ENCODE data around the gene CNIH1.
A peak's percentile ranks its signal among the peaks of the same experiment; 100 is the strongest.

The CNIH1 gene

DNA sequence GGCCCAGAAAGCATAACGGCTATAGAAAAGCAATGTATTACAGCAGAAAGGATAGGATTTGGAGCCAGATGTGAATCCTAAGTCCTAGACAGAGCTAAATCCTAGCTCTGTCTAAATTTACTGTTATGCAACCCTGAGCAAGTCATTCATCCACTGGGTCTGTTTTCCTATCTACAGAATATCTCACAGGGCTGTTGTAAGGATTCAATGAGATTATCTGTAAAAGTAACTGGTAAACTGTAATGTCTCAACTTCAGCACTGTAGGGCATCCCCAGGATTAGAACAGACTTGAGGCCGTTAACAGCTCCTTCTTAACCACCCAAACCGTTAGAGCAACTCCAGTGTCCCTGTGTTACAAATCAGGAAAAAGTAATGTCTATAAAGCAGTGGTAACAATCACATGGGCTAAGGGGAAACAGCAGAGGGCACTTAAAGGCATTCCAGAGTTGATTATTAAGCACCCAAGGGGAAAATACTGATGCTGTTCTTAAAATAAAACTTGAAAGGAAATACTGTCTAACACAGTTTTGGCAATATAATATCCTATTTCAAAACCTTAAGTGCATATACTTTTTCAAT is 37.6 kb upstream of the CNIH1 start:
- no peak for DNase-seq (ENCODE audit: low read depth)
- TF ChIP-seq CTCF (conservative IDR thresholded peaks at IDR 0.05; ENCODE audit: low read depth, low read length): no peak
- H3K4me3 ChIP-seq (ENCODE audit: low read depth, low read length): no peak overlapping the region

DNA sequence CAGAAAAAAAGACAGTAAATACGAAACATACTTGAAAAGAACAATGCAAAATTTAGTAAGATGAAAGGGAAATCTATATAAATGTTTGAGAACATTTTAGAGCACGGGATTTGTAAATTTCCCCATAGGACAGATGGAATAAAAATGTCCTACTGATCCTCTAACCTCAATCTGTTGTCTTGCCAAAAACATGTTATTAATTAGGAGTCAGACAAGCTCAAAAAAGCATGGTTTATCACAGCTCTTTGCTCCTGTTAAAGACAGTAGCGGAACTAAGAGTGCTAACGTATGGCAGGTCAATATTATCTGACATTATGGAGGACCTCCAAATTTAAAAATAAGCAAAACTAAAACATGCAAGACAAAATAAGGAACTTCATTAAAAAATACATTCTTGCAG is 34.7 kb upstream of the CNIH1 start:
- no peak for DNase-seq (ENCODE audit: low read depth)
- TF ChIP-seq CTCF (conservative IDR thresholded peaks at IDR 0.05; ENCODE audit: low read depth, low read length): no peak
- H3K4me3 ChIP-seq (ENCODE audit: low read depth, low read length): no peak overlapping the region

GRCh38 chr14:54475187-54475899 is 34.2 kb upstream of the CNIH1 start:
- no peak for TF ChIP-seq CTCF (conservative IDR thresholded peaks at IDR 0.05; ENCODE audit: low read depth, low read length)
- DNase-seq (ENCODE audit: low read depth): peak; percentile 57
- no peak overlapping the region for H3K4me3 ChIP-seq (ENCODE audit: low read depth, low read length)

DNA sequence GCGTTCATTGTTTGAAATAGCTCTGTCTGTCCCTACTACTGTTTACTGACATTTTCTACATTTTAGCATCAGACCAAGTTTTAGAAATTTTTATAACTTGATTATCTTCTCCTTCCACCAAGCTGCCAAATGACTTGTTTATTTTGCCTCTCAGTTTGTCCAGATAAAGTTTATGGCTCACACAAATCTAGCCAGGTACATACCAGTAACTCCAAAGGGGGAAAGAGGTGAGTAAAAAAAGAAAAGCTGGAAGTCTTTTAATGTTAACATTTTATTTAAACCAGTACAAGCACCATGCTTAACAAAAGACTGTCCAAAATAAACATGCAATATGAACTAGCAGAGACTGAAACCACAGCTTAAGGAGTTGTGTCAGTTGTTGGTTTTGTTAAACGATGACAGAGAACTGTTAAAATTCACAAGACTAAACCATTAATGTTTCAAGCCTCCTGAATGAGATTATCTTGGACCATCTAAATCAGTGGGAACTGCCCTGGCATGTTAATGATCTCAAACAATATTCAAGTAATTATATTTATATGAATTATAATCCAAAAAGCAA is 33.1 kb upstream of the CNIH1 start:
- peak; percentile 41 for DNase-seq (ENCODE audit: low read depth)
- H3K4me3 ChIP-seq (ENCODE audit: low read depth, low read length): no peak overlapping the region
- TF ChIP-seq CTCF (conservative IDR thresholded peaks at IDR 0.05; ENCODE audit: low read depth, low read length): no peak

DNA sequence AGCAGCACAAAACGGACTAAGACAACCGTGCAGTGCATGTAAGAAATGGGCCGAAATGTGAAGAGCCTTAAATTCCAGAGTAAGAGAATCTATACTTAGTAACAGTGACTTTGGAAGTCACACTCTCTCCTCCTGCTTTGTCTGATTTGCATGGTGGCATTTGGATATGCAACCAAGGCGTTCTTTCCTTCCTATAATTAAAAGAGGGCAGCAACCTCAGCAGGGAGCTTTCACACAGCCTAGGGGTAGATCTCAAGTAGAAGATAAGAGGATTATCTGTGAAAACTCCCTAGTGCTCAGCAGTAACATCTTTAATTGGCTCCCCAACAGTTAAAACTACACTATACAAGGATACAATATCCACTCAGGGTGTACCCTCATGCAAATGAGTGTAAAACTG is 31.1 kb upstream of the CNIH1 start:
- H3K4me3 ChIP-seq (ENCODE audit: low read depth, low read length): no peak overlapping the region
- no peak for TF ChIP-seq CTCF (conservative IDR thresholded peaks at IDR 0.05; ENCODE audit: low read depth, low read length)
- DNase-seq (ENCODE audit: low read depth): no peak

DNA sequence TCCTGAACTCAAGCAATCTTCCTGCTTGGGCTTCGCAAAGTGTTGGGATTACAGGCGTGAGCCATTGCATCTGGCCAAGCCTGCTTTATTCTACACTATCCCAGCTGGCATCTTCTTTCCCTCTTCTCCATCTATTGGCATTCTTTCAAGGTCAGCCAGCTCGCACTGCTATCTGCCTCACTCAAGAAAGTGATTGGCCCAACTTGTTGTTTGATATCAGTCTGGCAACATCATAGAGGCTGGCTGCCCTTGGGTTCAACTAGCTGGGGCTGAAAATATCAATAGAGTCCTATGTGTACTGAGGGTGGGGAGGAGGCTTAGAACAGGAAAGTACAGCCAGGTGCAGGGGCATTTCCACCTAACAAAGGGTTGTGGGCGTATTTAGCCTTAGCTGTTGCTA is 30.5 kb upstream of the CNIH1 start:
- no peak overlapping the region for H3K4me3 ChIP-seq (ENCODE audit: low read depth, low read length)

More for the DNA sequence above, 30.5 kb upstream of the CNIH1 start:
- no peak for TF ChIP-seq CTCF (conservative IDR thresholded peaks at IDR 0.05; ENCODE audit: low read depth, low read length)
- no peak for DNase-seq (ENCODE audit: low read depth)

Measured in choroid plexus epithelial cell (primary cell).